GM12878 (cell line): ENCODE results near the gene FUT8. TPM values are rescaled to one million over a fixed set of nuclear protein-coding genes. Genes with fewer than 3 reads are reported as not detected.

Experiments
- ASH2L ChIP-seq: fragments of 300-600, 200-600 bp; sonication (generic); IDR thresholded peaks from 2 replicates; pipeline ENCODE4 v1.6.1; 2017; ENCODE audit warnings: low read depth, mild to moderate bottlenecking, borderline replicate concordance
- ATF3 ChIP-seq: IDR thresholded peaks from 2 replicates; pipeline ENCODE4 v1.6.1; 2011; ENCODE audit warnings: low read depth, mild to moderate bottlenecking, low read length, moderate library complexity, borderline replicate concordance; ENCODE audit errors: extremely low read depth
- BACH1 ChIP-seq: fragments of 450-650 bp; IDR thresholded peaks from 2 replicates; pipeline ENCODE4 v1.6.1; 2017; ENCODE audit warnings: mild to moderate bottlenecking, borderline replicate concordance
- BMI1 ChIP-seq: fragments of 450-650 bp; IDR thresholded peaks from 2 replicates; pipeline ENCODE4 v1.6.1; 2016; ENCODE audit warnings: mild to moderate bottlenecking, moderate library complexity, borderline replicate concordance
- CBX3 ChIP-seq: fragments of 200-600 bp; sonication (generic); IDR thresholded peaks from 2 replicates; pipeline ENCODE4 v1.6.1; 2016; ENCODE audit warnings: low read depth, borderline replicate concordance
- CBX5 ChIP-seq: sonication (generic); IDR thresholded peaks from 2 replicates; pipeline ENCODE4 v1.6.1; 2016; ENCODE audit warnings: low read depth, moderate library complexity, mild to moderate bottlenecking, inconsistent platforms
- EGR1 ChIP-seq, 2 experiments: IDR thresholded peaks; 1 replicate in 1 of 2; 2 replicates in 1 of 2; pipeline ENCODE4 v1.6.1; 2011 to 2012; ENCODE audit warnings: low read depth in 2 of 2, low read length in 2 of 2, borderline replicate concordance in 1 of 2, mild to moderate bottlenecking in 1 of 2, moderate library complexity in 1 of 2
- FOS ChIP-seq: IDR thresholded peaks from 3 replicates; pipeline ENCODE4 v1.6.1; 2011; ENCODE audit warnings: borderline replicate concordance; ENCODE audit not compliant: insufficient read length; ENCODE audit errors: extremely low read depth
- HDAC2 ChIP-seq: fragments of 200-600 bp; sonication (generic); IDR thresholded peaks from 2 replicates; pipeline ENCODE4 v1.6.1; 2017
- HDAC6 ChIP-seq: fragments of 200-600 bp; sonication (generic); IDR thresholded peaks from one replicate; pipeline ENCODE4 v1.8.0; 2017; ENCODE audit warnings: antibody characterized with exemption; ENCODE audit not compliant: unreplicated experiment
- IKZF2 ChIP-seq, 2 experiments: fragments of 450-650 bp; IDR thresholded peaks; 2 replicates each; pipeline ENCODE4 v1.6.1; 2017; ENCODE audit warnings: mild to moderate bottlenecking in 2 of 2, moderate library complexity in 2 of 2
- KAT2A ChIP-seq: conservative IDR thresholded peaks from 2 replicates; pipeline ENCODE4 v1.6.1; 2011; ENCODE audit warnings: low read depth, low read length; ENCODE audit not compliant: control insufficient read depth
- KLF5 ChIP-seq: fragments of 450-650 bp; IDR thresholded peaks from 2 replicates; pipeline ENCODE4 v1.6.1; 2014; ENCODE audit warnings: mild to moderate bottlenecking; ENCODE audit not compliant: partially characterized antibody
- MTA2 ChIP-seq: fragments of 450-650 bp; IDR thresholded peaks from 2 replicates; pipeline ENCODE4 v1.6.1; 2016; ENCODE audit warnings: low read depth, mild to moderate bottlenecking, moderate library complexity
- NKRF ChIP-seq: fragments of 450-650 bp; conservative IDR thresholded peaks from 2 replicates; pipeline ENCODE4 v1.6.1; 2017; ENCODE audit warnings: mild to moderate bottlenecking, moderate library complexity
- RB1 ChIP-seq: fragments of 450-650 bp; formaldehyde crosslinking; IDR thresholded peaks from 2 replicates; pipeline ENCODE4 v1.6.1; 2017; ENCODE audit warnings: mild to moderate bottlenecking, borderline replicate concordance
- RUNX3 ChIP-seq: IDR thresholded peaks from 2 replicates; pipeline ENCODE4 v1.6.1; 2012; ENCODE audit warnings: low read length, inconsistent platforms
- SMC3 ChIP-seq: IDR thresholded peaks from 2 replicates; pipeline ENCODE4 v1.6.1; 2011; ENCODE audit warnings: low read length, improper control_type of control experiment, borderline replicate concordance
- SREBF1 ChIP-seq: IDR thresholded peaks from 2 replicates; pipeline ENCODE4 v1.6.1; 2012; ENCODE audit warnings: mild to moderate bottlenecking, low read length
- SREBF2 ChIP-seq: IDR thresholded peaks from 2 replicates; pipeline ENCODE4 v1.6.1; 2012; ENCODE audit warnings: mild to moderate bottlenecking, low read length
- TAF1 ChIP-seq: IDR thresholded peaks from 2 replicates; pipeline ENCODE4 v1.6.1; 2011; ENCODE audit warnings: mild to moderate bottlenecking, low read depth, low read length, borderline replicate concordance
- TARDBP ChIP-seq: IDR thresholded peaks from 2 replicates; pipeline ENCODE4 v1.6.1; 2016; ENCODE audit warnings: borderline replicate concordance
- TCF3 ChIP-seq: IDR thresholded peaks from 2 replicates; pipeline ENCODE4 v1.6.1; 2012; ENCODE audit warnings: low read depth, mild to moderate bottlenecking, low read length, borderline replicate concordance; ENCODE audit not compliant: insufficient read depth
- USF1 ChIP-seq: IDR thresholded peaks from 2 replicates; pipeline ENCODE4 v1.6.1; 2011; ENCODE audit warnings: borderline replicate concordance, low read depth, mild to moderate bottlenecking, moderate library complexity, mixed read lengths, low read length; ENCODE audit not compliant: insufficient read depth; ENCODE audit errors: extremely low read length
- WRNIP1 ChIP-seq: IDR thresholded peaks from 2 replicates; pipeline ENCODE4 v1.6.1; 2011; ENCODE audit warnings: low read depth, low read length, improper control_type of control experiment, borderline replicate concordance
- ZNF207 ChIP-seq: fragments of 450-650 bp; IDR thresholded peaks from 2 replicates; pipeline ENCODE4 v1.6.1; 2014; ENCODE audit warnings: antibody characterized with exemption, mild to moderate bottlenecking, borderline replicate concordance
- ZNF217 ChIP-seq: fragments of 450-650 bp; IDR thresholded peaks from 2 replicates; pipeline ENCODE4 v1.6.1; 2017; ENCODE audit warnings: antibody characterized with exemption, mild to moderate bottlenecking
- polyA plus RNA-seq, 11 experiments: library from polyadenylated mRNA; depleted of rRNA in 4 of 11; unstranded in 6 of 11; stranded (reverse) in 5 of 11; fragments of >200 nt; fragmentation: Nextera tagmentation in 4 of 11; fragmentation: Illumina TruSeq in 1 of 11; extraction: Ambion mirVana in 4 of 11; extraction: Trizol in 1 of 11; gene quantifications; 1 replicate in 1 of 11; 2 replicates in 10 of 11; pipeline versions ENCODE4 v1.2.1 to v1.2.3, GENCODE V29; 2011 to 2016; ENCODE audit warnings: inconsistent platforms in 2 of 11, missing spikeins in 2 of 11, low read depth in 1 of 11
- total RNA-seq, 4 experiments: library from RNA; depleted of rRNA in 3 of 4; stranded (reverse); fragments of >200 nt in 3 of 4; fragmentation: Illumina TruSeq in 1 of 4; extraction: Trizol in 1 of 4; gene quantifications; 2 replicates each; pipeline versions ENCODE4 v1.2.1 to v1.2.3, GENCODE V29; 2013 to 2021
- TF ChIP-seq, protein P1 (sequence below): IDR thresholded peaks from 2 replicates; pipeline ENCODE4 v1.6.1; 2012; ENCODE audit warnings: low read depth, low read length, improper control_type of control experiment

FUT8 gene
- total and polyA plus RNA-seq, 10 of the 15 experiments (the other 5 are each of a cell fraction or from before 2014, with no cell fraction given): 21.3 to 106 (median 66.3) TPM

DNA sequence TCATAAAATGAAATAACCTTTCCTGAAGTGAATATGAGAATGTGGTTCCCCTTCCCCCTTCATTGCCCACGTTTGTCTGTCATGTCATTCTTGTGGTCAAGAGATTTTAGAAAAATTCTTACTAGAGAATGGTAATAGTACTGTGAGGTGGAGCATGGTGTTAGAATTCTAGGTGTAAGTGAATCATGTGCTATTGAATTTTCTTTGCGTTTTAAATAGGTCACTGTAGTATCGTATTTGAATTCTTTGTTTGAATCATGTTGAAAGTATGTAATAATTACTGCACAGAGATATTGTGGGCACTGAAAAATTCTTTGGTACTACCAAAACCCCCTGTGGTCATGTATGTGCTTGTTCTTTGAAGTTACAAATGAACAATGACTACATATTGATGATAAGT, 49.9 kb downstream of the FUT8 start (continued):
- TF ChIP-seq MTA2: peak; percentile 89
- peak; percentile 44 to 79; a peak in 3 of 4 replicates for TF ChIP-seq IKZF2 (IDR thresholded peaks at IDR 0.05)
- no peak for TF ChIP-seq ATF3
- TF ChIP-seq CBX5: peak; percentile 54; the same call in 1 of the 2 replicates
- TF ChIP-seq KLF5: no peak
- TF ChIP-seq HDAC6: no peak
- peak; percentile 92 for TF ChIP-seq ZNF217
- TF ChIP-seq, protein P1, sequence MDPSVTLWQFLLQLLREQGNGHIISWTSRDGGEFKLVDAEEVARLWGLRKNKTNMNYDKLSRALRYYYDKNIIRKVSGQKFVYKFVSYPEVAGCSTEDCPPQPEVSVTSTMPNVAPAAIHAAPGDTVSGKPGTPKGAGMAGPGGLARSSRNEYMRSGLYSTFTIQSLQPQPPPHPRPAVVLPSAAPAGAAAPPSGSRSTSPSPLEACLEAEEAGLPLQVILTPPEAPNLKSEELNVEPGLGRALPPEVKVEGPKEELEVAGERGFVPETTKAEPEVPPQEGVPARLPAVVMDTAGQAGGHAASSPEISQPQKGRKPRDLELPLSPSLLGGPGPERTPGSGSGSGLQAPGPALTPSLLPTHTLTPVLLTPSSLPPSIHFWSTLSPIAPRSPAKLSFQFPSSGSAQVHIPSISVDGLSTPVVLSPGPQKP: no peak
- TF ChIP-seq USF1: no peak
- TF ChIP-seq BMI1: no peak; the same call in 1 of the 2 replicates
- TF ChIP-seq TCF3: no peak
- no peak for TF ChIP-seq HDAC2
- no peak for TF ChIP-seq SMC3
- peak; percentile 99 for TF ChIP-seq RUNX3
- no peak for TF ChIP-seq TARDBP
- TF ChIP-seq NKRF: no peak
- no peak for TF ChIP-seq SREBF1
- TF ChIP-seq ASH2L: no peak
- no peak for TF ChIP-seq EGR1 (IDR thresholded peaks at IDR 0.05; ENCODE audit: borderline replicate concordance in 1 of 2, low read depth in 2 of 2, low read length in 2 of 2)
- TF ChIP-seq KAT2A: no peak
- no peak for TF ChIP-seq BACH1
- no peak for TF ChIP-seq TAF1
- TF ChIP-seq SREBF2: no peak
- TF ChIP-seq WRNIP1: no peak
- no peak for TF ChIP-seq FOS
- no peak for TF ChIP-seq RB1
- no peak for TF ChIP-seq ZNF207
- no peak for TF ChIP-seq CBX3
